ENCODE data around the gene CERS6. TPM values are rescaled to one million over a fixed set of nuclear protein-coding genes. Genes with fewer than 3 reads are reported as not detected.

The CERS6 gene
- total and polyA plus RNA-seq, 2 experiments from 2014 or later, result 7.4 to 35.0 TPM

- TF ChIP-seq ZNF462 (CRISPR knock-in tag; IDR thresholded peaks at IDR 0.05), result no peak
- TF ChIP-seq CTCF (conservative IDR thresholded peaks at IDR 0.05; ENCODE audit: low read depth in 2 of 2), result no peak
Measured at GRCh38 chr2:168611091-168611490, 155.0 kb downstream of the CERS6 start (continued).

DNA sequence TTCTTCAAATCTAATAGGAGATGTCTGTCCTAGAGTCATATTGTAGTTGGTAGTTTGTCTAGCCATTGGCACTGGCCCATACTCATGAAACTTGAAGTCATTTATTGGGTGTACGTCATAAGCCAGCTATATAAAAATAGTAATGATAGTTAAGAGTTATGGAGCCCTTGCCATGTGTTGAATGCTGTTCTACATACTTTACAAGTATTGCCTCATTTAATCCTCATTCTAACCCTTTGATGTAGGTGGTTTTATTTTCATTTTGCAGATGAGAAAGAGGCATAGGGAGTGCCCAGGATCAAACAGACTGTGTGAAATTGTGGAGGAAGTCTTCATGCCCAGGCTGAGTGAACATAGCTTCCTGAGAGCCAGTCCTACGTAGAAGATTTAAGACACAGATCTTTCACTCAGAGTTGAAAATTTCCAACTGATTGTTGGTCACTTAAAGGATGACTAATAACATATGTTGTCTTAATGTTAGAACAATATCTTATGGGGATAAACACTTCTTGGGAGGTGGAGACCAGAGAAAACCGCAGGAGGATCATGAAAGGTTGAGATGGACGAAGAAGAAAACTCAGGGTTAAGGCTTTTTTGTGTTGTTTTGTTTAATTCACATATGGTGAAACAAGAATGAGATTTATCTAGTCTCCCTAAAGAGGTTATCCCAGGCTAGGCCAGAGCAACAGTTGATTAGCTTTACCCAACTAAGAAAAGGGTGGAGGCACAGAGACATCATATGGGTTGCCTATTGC is 156.0 kb downstream of the CERS6 start:
- H3K4me1 Mint-ChIP-seq, result no peaks in the 10 kb centered on the region
- H3K36me3 ChIP-seq (ENCODE audit: insufficient read depth), result no peaks in the 10 kb centered on the region
- no peak overlapping the region for H3K27ac Mint-ChIP-seq
- ATAC-seq (no peak), DNase-seq (ENCODE audit: low spot score) (no peak)
- H3K27me3 ChIP-seq (ENCODE audit: insufficient read depth), result no peaks in the 10 kb centered on the region
- no peaks in the 10 kb centered on the region for H3K4me1 ChIP-seq (ENCODE audit: insufficient read depth)
- H3K27ac ChIP-seq (ENCODE audit: low read depth), result no peak overlapping the region
- peaks cover 5% of the 10 kb centered on the region for H3K27me3 Mint-ChIP-seq (ENCODE audit: insufficient read depth, low read depth, poor library complexity)
- H3K9me3 Mint-ChIP-seq, result peaks cover 16% of the 10 kb centered on the region; the same call in 2 of the 3 replicates
- no peaks in the 10 kb centered on the region for H4K20me1 ChIP-seq (replicated peaks; ENCODE audit: insufficient read depth)
- H3K36me3 Mint-ChIP-seq (ENCODE audit: low read depth), result peaks cover 30% of the 10 kb centered on the region
- 0 out of 2 replicates have a peak, but pooled peaks cover 4% of the 10 kb centered on the region for H3K9me2 ChIP-seq (ENCODE audit: insufficient read depth)
- peaks cover 14% of the 10 kb centered on the region; the same call in 1 of the 2 replicates for H3K79me2 ChIP-seq (replicated peaks; ENCODE audit: insufficient read depth)
- H3K4me3 Mint-ChIP-seq, result no peak overlapping the region
- H3K4me2 ChIP-seq, result no peak overlapping the region
- no peak overlapping the region for H3K4me3 ChIP-seq
- no peaks in the 10 kb centered on the region for H3F3A ChIP-seq (replicated peaks; ENCODE audit: low read depth)
- H2AFZ ChIP-seq, result no peak overlapping the region
- TF ChIP-seq ZNF114 (CRISPR knock-in tag; IDR thresholded peaks at IDR 0.05), result no peak
- TF ChIP-seq CTCF (conservative IDR thresholded peaks at IDR 0.05; ENCODE audit: low read depth in 2 of 2), result no peak
- no peak for TF ChIP-seq CREB1 (CRISPR knock-in tag; IDR thresholded peaks at IDR 0.05; ENCODE audit: low read depth)
- TF ChIP-seq ETS1 (IDR thresholded peaks at IDR 0.05), result no peak
